Thyroid gland (tissue), 4 donors: ENCODE measurements around the gene PTGFRN.

Experiments used
- CTCF ChIP-seq, 6 experiments: fragments of 200-600 bp in 3 of 6; fragments of 450-650 bp in 3 of 6; sonication (generic) in 3 of 6; IDR thresholded peaks; one replicate each; pipeline ENCODE4 v1.5.1; 2016 to 2019; ENCODE audit warnings: antibody characterized with exemption in 6 of 6, mild to moderate bottlenecking in 2 of 6, inconsistent platforms in 1 of 6, moderate library complexity in 1 of 6
- POLR2A ChIP-seq, 2 donors: fragments of 450-650 bp; IDR thresholded peaks; one replicate each; pipeline ENCODE4 v1.6.1; 2017; ENCODE audit warnings: antibody characterized with exemption in 2 of 2, mild to moderate bottlenecking in 2 of 2, moderate library complexity in 1 of 2

DNA sequence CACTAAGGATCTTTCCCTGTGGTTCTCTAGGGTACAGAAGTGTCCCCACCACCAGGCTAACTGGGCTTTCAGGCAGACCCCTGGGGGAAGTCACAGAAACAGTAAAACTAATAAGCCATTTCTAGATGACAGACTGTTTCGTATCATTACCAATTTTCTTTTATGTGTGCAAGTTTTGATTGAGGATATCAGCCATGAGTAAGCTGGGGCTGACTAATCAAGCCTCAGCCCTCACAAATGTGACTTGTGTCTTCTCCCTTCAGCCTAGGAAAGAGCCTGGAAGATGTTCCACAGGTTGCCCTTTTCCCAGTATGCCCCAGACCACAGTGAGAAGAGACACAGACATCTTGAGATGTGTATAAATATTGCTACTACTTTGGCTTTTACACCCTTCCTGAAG, 10.5 kb downstream of the PTGFRN start:
- TF ChIP-seq CTCF (IDR thresholded peaks at IDR 0.05): no peak
- TF ChIP-seq POLR2A (IDR thresholded peaks at IDR 0.05): no peak
